Upper lobe of left lung (tissue), 4 donors: ENCODE data around the gene OR6B3.

Source experiments
- EP300 ChIP-seq, 4 donors: sonication (generic); formaldehyde crosslinking; IDR thresholded peaks; one replicate each; pipeline ENCODE4 v1.5.1; 2017; ENCODE audit warnings: antibody characterized with exemption in 4 of 4, control low read depth in 2 of 4
- POLR2A ChIP-seq, 4 donors: fragments of 450-650 bp; IDR thresholded peaks; one replicate each; pipeline ENCODE4 v1.5.1; 2016 to 2017; ENCODE audit warnings: antibody characterized with exemption in 4 of 4, mild to moderate bottlenecking in 2 of 4
- TF ChIP-seq, protein P1 (sequence below), 6 experiments: fragments of 450-650 bp in 4 of 6; fragments of 200-600 bp in 2 of 6; sonication (generic) in 2 of 6; IDR thresholded peaks; one replicate each; pipeline ENCODE4 v1.5.1; 2016 to 2019; ENCODE audit warnings: antibody characterized with exemption in 6 of 6

DNA sequence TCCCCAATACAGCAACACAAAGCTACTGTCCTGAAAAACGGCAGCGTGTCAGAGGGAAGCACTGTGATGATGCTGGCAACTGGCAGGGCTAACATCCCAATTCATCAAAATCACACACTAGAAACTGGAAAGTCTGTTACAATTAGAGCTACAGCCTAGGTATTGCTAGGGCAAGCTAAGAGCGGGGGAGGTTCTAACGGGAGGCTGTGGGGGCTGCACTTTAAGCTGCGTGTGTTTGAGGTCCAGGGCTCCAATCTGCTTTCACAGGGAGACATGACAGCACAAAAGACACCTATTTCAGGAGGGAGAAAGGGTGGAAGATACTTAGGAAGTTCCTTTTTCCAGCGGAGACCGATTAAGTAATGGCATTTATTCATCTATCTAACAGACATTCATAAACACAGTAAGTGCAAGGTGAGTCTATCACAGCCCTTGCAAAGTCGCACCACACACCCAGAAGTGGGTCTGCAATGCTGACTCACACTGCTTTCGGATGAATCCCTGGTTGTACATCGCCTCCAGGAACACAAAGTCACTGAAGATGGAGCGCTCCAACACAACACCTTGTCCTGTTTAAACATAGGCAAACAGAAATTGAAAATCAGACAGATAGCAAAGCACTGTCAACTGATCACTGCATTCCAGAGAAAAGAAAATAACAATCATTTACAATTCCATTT is 35.1 kb downstream of the OR6B3 start:
- TF ChIP-seq, protein P1, sequence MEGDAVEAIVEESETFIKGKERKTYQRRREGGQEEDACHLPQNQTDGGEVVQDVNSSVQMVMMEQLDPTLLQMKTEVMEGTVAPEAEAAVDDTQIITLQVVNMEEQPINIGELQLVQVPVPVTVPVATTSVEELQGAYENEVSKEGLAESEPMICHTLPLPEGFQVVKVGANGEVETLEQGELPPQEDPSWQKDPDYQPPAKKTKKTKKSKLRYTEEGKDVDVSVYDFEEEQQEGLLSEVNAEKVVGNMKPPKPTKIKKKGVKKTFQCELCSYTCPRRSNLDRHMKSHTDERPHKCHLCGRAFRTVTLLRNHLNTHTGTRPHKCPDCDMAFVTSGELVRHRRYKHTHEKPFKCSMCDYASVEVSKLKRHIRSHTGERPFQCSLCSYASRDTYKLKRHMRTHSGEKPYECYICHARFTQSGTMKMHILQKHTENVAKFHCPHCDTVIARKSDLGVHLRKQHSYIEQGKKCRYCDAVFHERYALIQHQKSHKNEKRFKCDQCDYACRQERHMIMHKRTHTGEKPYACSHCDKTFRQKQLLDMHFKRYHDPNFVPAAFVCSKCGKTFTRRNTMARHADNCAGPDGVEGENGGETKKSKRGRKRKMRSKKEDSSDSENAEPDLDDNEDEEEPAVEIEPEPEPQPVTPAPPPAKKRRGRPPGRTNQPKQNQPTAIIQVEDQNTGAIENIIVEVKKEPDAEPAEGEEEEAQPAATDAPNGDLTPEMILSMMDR (IDR thresholded peaks at IDR 0.05), result no peak
- no peak for TF ChIP-seq POLR2A (IDR thresholded peaks at IDR 0.05)
- TF ChIP-seq EP300 (IDR thresholded peaks at IDR 0.05), result no peak
